NCI-H2227 (cell line): Measurements from ENCODE around the gene THSD4.
"Not testable (repeated sequence)": the region's sequence is repeated elsewhere in the genome, so short reads cannot be mapped to it uniquely, and the experiment has no call there.

ENCODE experiments used
- DNase-seq: peaks from one replicate; lab custom pipeline; 2025; ENCODE audit not compliant: unreplicated experiment; lab: John Stamatoyannopoulos, UW

THSD4 gene

GRCh38 chr15:71254491-71254890 is 139.2 kb downstream of the THSD4 start:
- no peak for DNase-seq

- no peak for DNase-seq
These were observed 141.8 kb downstream of the THSD4 start for GRCh38 chr15:71256934-71257664.

- DNase-seq: peak; percentile 61
These were observed 144.6 kb downstream of the THSD4 start for GRCh38 chr15:71259866-71260265.

- no peak for DNase-seq
These were observed 146.1 kb downstream of the THSD4 start for GRCh38 chr15:71261418-71261817.

- DNase-seq: no peak
These were observed 146.6 kb downstream of the THSD4 start for GRCh38 chr15:71261909-71262308.

- no peak for DNase-seq
These were observed 147.3 kb downstream of the THSD4 start for GRCh38 chr15:71262599-71262998.

- DNase-seq: not testable (repeated sequence)
These were observed 150.3 kb downstream of the THSD4 start for GRCh38 chr15:71265606-71266005.

GRCh38 chr15:71271327-71271726 is 156.1 kb downstream of the THSD4 start:
- DNase-seq: no peak

GRCh38 chr15:71272932-71273331 is 157.7 kb downstream of the THSD4 start:
- no peak for DNase-seq

GRCh38 chr15:71273731-71274447 is 158.6 kb downstream of the THSD4 start:
- no peak for DNase-seq

- no peak for DNase-seq
These were observed 159.2 kb downstream of the THSD4 start for GRCh38 chr15:71274448-71274798.

- DNase-seq: no peak
These were observed 159.8 kb downstream of the THSD4 start for GRCh38 chr15:71275098-71275497.

- no peak for DNase-seq
These were observed 160.5 kb downstream of the THSD4 start for GRCh38 chr15:71275566-71276335.

- DNase-seq: no peak
These were observed 161.0 kb downstream of the THSD4 start for GRCh38 chr15:71276336-71276665.

- peak; percentile 11 for DNase-seq
These were observed 163.9 kb downstream of the THSD4 start for GRCh38 chr15:71278989-71279756.

GRCh38 chr15:71279757-71280141 is 164.5 kb downstream of the THSD4 start:
- no peak for DNase-seq

- no peak for DNase-seq
These were observed 164.9 kb downstream of the THSD4 start for GRCh38 chr15:71280206-71280605.

GRCh38 chr15:71281256-71281655 is 166.0 kb downstream of the THSD4 start:
- DNase-seq: no peak

GRCh38 chr15:71282076-71282475 is 166.8 kb downstream of the THSD4 start:
- no peak for DNase-seq

- DNase-seq: no peak
These were observed 173.2 kb downstream of the THSD4 start for GRCh38 chr15:71288348-71288955.

- no peak for DNase-seq
These were observed 174.7 kb downstream of the THSD4 start for GRCh38 chr15:71290002-71290401.
